H1 (cell line): ENCODE results near the gene ABI2. TPM values are rescaled to one million over a fixed set of nuclear protein-coding genes. Genes with fewer than 3 reads are reported as not detected.

Experiments used
- CTCF ChIA-PET: fragments of 300-600 bp; sonication (Branson Sonifier 250); formaldehyde crosslinking; loops from one replicate; lab custom pipeline; 2021; ENCODE audit not compliant: partially characterized antibody; lab: Charles Lee
- POLR2A ChIA-PET: fragments of 300-600 bp; sonication (Branson Sonifier 250); formaldehyde crosslinking; loops from one replicate; lab custom pipeline; 2021; ENCODE audit warnings: inconsistent platforms; ENCODE audit not compliant: partially characterized antibody; lab: Charles Lee
- DNase-seq, 2 experiments: peaks; one replicate each; pipeline versions ENCODE4 v3.0.0 to v3.0.0-alpha.2; 2010 to 2022; ENCODE audit warnings: low spot score in 2 of 2, low read depth in 1 of 2, mixed read lengths in 1 of 2
- FAIRE-seq: peaks from 2 replicates; lab custom pipeline; 2011; peaks lifted over from hg19 to GRCh38; lab: Jason Lieb, UNC
- H2AFZ ChIP-seq: 2 replicates; pipeline ENCODE4 v1.8.1; 2012; ENCODE audit warnings: low read length, inconsistent platforms
- H2AK5ac ChIP-seq: 2 replicates; pipeline ENCODE4 v1.6.1; 2013; ENCODE audit warnings: low read depth, low read length
- H2BK120ac ChIP-seq: replicated peaks from 2 replicates; pipeline ENCODE3; 2013; ENCODE audit warnings: low read depth, low read length, inconsistent platforms
- H2BK12ac ChIP-seq: 2 replicates; pipeline ENCODE4 v1.6.1; 2013; ENCODE audit warnings: low read depth, low read length
- H2BK15ac ChIP-seq: 2 replicates; pipeline ENCODE4 v1.6.1; 2013; ENCODE audit warnings: low read length
- H2BK20ac ChIP-seq: 2 replicates; pipeline ENCODE4 v1.6.1; 2013; ENCODE audit warnings: low read length
- H2BK5ac ChIP-seq: 2 replicates; pipeline ENCODE4 v1.6.1; 2013; ENCODE audit warnings: low read depth, low read length
- H3K14ac ChIP-seq: 2 replicates; pipeline ENCODE4 v1.6.1; 2013; ENCODE audit warnings: inconsistent platforms; ENCODE audit not compliant: insufficient read length
- H3K18ac ChIP-seq: 2 replicates; pipeline ENCODE4 v1.6.1; 2013; ENCODE audit warnings: low read length; ENCODE audit errors: extremely low read depth
- H3K23ac ChIP-seq: 2 replicates; pipeline ENCODE4 v1.6.1; 2013; ENCODE audit warnings: inconsistent platforms; ENCODE audit not compliant: insufficient read length
- H3K23me2 ChIP-seq: 2 replicates; pipeline ENCODE4 v1.6.1; 2013; ENCODE audit warnings: low read depth, low read length
- H3K27ac ChIP-seq: 2 replicates; pipeline ENCODE4 v1.6.1; 2011; ENCODE audit warnings: low read depth, low read length, inconsistent platforms
- H3K27me3 ChIP-seq, 4 experiments: replicated peaks in 1 of 4; 1 replicate in 1 of 4; 2 replicates in 3 of 4; pipeline versions ENCODE4 v1.6.1 to v1.8.1; 2011 to 2013; ENCODE audit warnings: low read length in 3 of 4, mild to moderate bottlenecking in 3 of 4, inconsistent platforms in 2 of 4, mixed read lengths in 2 of 4, moderate library complexity in 1 of 4; ENCODE audit not compliant: control insufficient read depth in 3 of 4, insufficient read depth in 3 of 4; ENCODE audit errors: extremely low read depth in 1 of 4
- H3K36me3 ChIP-seq, 4 experiments: 2 replicates each; pipeline versions ENCODE4 v1.6.1 to v1.8.1; 2011 to 2013; ENCODE audit warnings: mild to moderate bottlenecking in 4 of 4, low read length in 3 of 4, moderate library complexity in 2 of 4, control low read depth in 1 of 4, inconsistent platforms in 1 of 4; ENCODE audit not compliant: insufficient read depth in 4 of 4, control insufficient read depth in 2 of 4
- H3K4ac ChIP-seq: replicated peaks from 2 replicates; pipeline ENCODE3; 2013; ENCODE audit warnings: low read length, low read depth, mixed read lengths, inconsistent platforms; ENCODE audit not compliant: insufficient read length
- H3K4me1 ChIP-seq, 4 experiments: replicated peaks in 1 of 4; 1 replicate in 1 of 4; 2 replicates in 3 of 4; pipeline versions ENCODE4 v1.6.1 to v1.8.1; 2011 to 2013; ENCODE audit warnings: low read length in 3 of 4, inconsistent platforms in 2 of 4, mixed read lengths in 1 of 4; ENCODE audit not compliant: insufficient read depth in 4 of 4, control insufficient read depth in 3 of 4
- H3K4me2 ChIP-seq, 2 experiments: 2 replicates each; pipeline versions ENCODE4 v1.6.1 to v1.8.1; 2011 to 2013; ENCODE audit warnings: low read depth in 2 of 2, low read length in 2 of 2, control low read depth in 1 of 2, inconsistent platforms in 1 of 2, mild to moderate bottlenecking in 1 of 2; ENCODE audit not compliant: insufficient read depth in 1 of 2
- H3K4me3 ChIP-seq, 4 experiments: fragments of 200-600, 300-600 bp in 1 of 4; sonication (generic), shearing (Covaris generic), sonication (Bioruptor Twin) in 1 of 4; 2 replicates each; pipeline versions ENCODE4 v1.5.1 to v1.8.1; 2011 to 2016; ENCODE audit warnings: low read length in 4 of 4, low read depth in 3 of 4, control low read depth in 2 of 4, inconsistent platforms in 2 of 4, mild to moderate bottlenecking in 2 of 4, mixed read lengths in 1 of 4, moderate library complexity in 1 of 4; ENCODE audit not compliant: insufficient read depth in 2 of 4; ENCODE audit errors: extremely low read depth in 1 of 4
- H3K56ac ChIP-seq: replicated peaks from 2 replicates; pipeline ENCODE3; 2013; ENCODE audit warnings: low read depth, mild to moderate bottlenecking, mixed read lengths, low read length, inconsistent platforms; ENCODE audit not compliant: insufficient read length
- H3K79me1 ChIP-seq: 2 replicates; pipeline ENCODE4 v1.6.1; 2013; ENCODE audit warnings: low read depth, low read length, control low read depth
- H3K79me2 ChIP-seq, 2 experiments: 2 replicates each; pipeline versions ENCODE4 v1.6.1 to v1.8.1; 2012 to 2013; ENCODE audit warnings: low read length in 2 of 2, mild to moderate bottlenecking in 2 of 2, inconsistent platforms in 1 of 2; ENCODE audit not compliant: insufficient read depth in 2 of 2, control insufficient read depth in 1 of 2
- H3K9ac ChIP-seq, 4 experiments: replicated peaks in 1 of 4; 1 replicate in 1 of 4; 2 replicates in 3 of 4; pipeline versions ENCODE4 v1.6.1 to v1.8.1; 2011 to 2013; ENCODE audit warnings: low read depth in 3 of 4, low read length in 3 of 4, control low read depth in 2 of 4, mild to moderate bottlenecking in 2 of 4, moderate library complexity in 2 of 4, inconsistent platforms in 1 of 4; ENCODE audit errors: extremely low read depth in 1 of 4
- H3K9me3 ChIP-seq, 2 experiments: 2 replicates each; pipeline versions ENCODE4 v1.6.1 to v1.8.1; 2012 to 2013; ENCODE audit warnings: mild to moderate bottlenecking in 2 of 2, moderate library complexity in 2 of 2, control low read depth in 1 of 2, inconsistent platforms in 1 of 2, low read depth in 1 of 2, low read length in 1 of 2, mixed read lengths in 1 of 2; ENCODE audit not compliant: insufficient read depth in 2 of 2
- H4K20me1 ChIP-seq, 2 experiments: replicated peaks in 1 of 2; 2 replicates each; pipeline versions ENCODE3 to v1.8.1; 2011 to 2013; ENCODE audit warnings: inconsistent platforms in 2 of 2, low read length in 2 of 2, mild to moderate bottlenecking in 1 of 2; ENCODE audit not compliant: insufficient read depth in 2 of 2, control insufficient read depth in 1 of 2
- H4K5ac ChIP-seq: 2 replicates; pipeline ENCODE4 v1.6.1; 2013; ENCODE audit warnings: low read length, low read depth, mixed read lengths, inconsistent platforms; ENCODE audit not compliant: insufficient read length
- H4K8ac ChIP-seq: 2 replicates; pipeline ENCODE4 v1.8.0; 2013; ENCODE audit warnings: mild to moderate bottlenecking, moderate library complexity, low read length, inconsistent platforms; ENCODE audit not compliant: insufficient read depth; ENCODE audit errors: extremely low read depth
- H4K91ac ChIP-seq: replicated peaks from 2 replicates; pipeline ENCODE3; 2013; ENCODE audit warnings: low read length, mixed read lengths, inconsistent platforms; ENCODE audit not compliant: insufficient read length
- KDM5A ChIP-seq: fragments of 200-600 bp; IDR thresholded peaks from 2 replicates; pipeline ENCODE4 v1.7.1; 2012; ENCODE audit warnings: mild to moderate bottlenecking, low read length, inconsistent platforms, mixed read lengths
- RXRA ChIP-seq: IDR thresholded peaks from 2 replicates; pipeline ENCODE4 v1.6.1; 2011; ENCODE audit warnings: low read depth, mild to moderate bottlenecking, low read length, moderate library complexity; ENCODE audit not compliant: insufficient read depth
- WGBS, 2 experiments: shearing (Covaris generic) in 1 of 2; methylation state at CpG; one replicate each; pipeline versions ENCODE4 v1.1.6 to v1.1.7; 2013 to 2015; ENCODE audit warnings: low lambda C conversion rate in 2 of 2, mixed read lengths in 2 of 2, inconsistent platforms in 1 of 2, low coverage in 1 of 2, missing lambda C conversion rate in 1 of 2; ENCODE audit not compliant: insufficient replicate concordance in 2 of 2, insufficient coverage in 1 of 2, insufficient read length in 1 of 2; ENCODE audit errors: extremely low coverage in 1 of 2, missing lambda C conversion rate in 1 of 2; 5-methylcytosine and 5-hydroxymethylcytosine counted together
- polyA plus RNA-seq, 7 experiments: library from polyadenylated mRNA; depleted of rRNA in 3 of 7; stranded (reverse) in 5 of 7; unstranded in 2 of 7; fragments of >200 nt in 5 of 7; fragments of 200-250 nt in 2 of 7; gene quantifications; 1 replicate in 5 of 7; 2 replicates in 1 of 7; 4 replicates in 1 of 7; pipeline versions ENCODE4 v1.2.1 to v1.2.3, GENCODE V29; 2011 to 2013; ENCODE audit warnings: missing spikeins in 2 of 7, mixed read lengths in 2 of 7
- total RNA-seq: library from RNA; stranded (reverse); fragmentation: NEBNext Ultra II Directional; extraction: Animal tissue kit (Norgen Biotek cat#: 25700); gene quantifications from 2 replicates; pipeline ENCODE4 v1.2.1, GENCODE V29; 2021
- TF ChIP-seq, protein P1 (sequence below): IDR thresholded peaks from 2 replicates; pipeline ENCODE4 v1.6.1; 2012; ENCODE audit warnings: inconsistent platforms

Gene ABI2
- total and polyA plus RNA-seq, 2 of the 8 experiments (the other 6 are each of a cell fraction or from before 2014, with no cell fraction given) = 62.3 to 118 TPM

DNA sequence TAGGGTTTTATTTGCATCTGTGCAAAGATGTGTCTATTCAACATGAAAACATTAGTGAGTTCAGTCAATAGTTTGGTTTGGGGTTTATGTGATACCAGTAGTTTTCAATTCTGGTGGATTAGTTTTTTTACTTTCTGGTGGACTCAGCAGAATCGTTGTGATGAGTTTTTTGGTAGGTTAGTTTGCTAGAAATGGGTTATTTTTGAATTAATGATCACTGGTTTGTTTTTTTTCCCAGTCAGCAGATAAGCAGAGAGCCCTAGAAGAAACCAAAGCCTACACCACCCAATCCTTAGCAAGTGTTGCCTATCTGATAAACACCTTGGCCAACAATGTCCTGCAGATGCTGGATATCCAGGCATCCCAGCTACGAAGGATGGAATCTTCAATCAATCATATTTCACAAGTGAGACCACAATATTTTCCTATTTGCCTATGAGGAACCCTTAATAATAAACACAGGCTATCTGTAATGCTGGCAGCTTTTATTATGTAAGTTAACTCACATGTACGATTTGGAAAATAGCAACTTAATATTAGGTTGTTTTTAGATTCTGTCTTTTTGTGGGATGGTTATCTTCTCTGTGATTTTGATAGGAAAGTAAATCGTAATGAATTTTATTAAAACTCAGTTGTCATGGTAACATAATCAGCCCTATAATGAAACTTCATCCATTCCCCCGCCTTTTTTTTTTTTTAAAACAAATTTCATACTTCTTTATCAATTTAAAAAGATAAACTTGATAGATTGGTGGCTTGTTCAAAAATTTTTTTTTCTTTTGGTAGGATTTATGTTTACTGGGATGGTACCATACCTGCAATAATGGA is 38.7 kb downstream of the ABI2 start:
- 95% methylated on average over 5 of the region's 5 CpGs; no CpG with 5 or more reads in 1 of the 2 experiments for WGBS, 2 experiments
- FAIRE-seq = no peak
- POLR2A ChIA-PET = no interaction called here
- Histone ChIP-seq H3K79me2 (peaks cover 0 to 54% of the 10 kb centered on the region in 2 experiments; a peak in 2 of 4 replicates), H4K8ac (no peak overlapping the region), H3K4me1 (no peaks in the 10 kb centered on the region), H3K79me1 (0 out of 2 replicates have a peak, but pooled peaks cover 2% of the 10 kb centered on the region), H2AFZ (no peak overlapping the region), H3K9me3 (no peaks in the 10 kb centered on the region), H3K27ac (no peak overlapping the region), H2AK5ac (no peak overlapping the region), H3K9ac (no peak overlapping the region; a peak in 1 of 7 replicates), H3K14ac (no peak overlapping the region), H2BK12ac (no peak overlapping the region), H2BK5ac (no peak overlapping the region), H3K27me3 (no peaks in the 10 kb centered on the region), H3K23ac (no peak overlapping the region), H3K36me3 (peaks cover 0 to 29% (median 4%) of the 10 kb centered on the region in 4 experiments; a peak in 3 of 8 replicates), H3K56ac (no peak overlapping the region), H2BK15ac (no peak overlapping the region), H3K4ac (no peak overlapping the region), H3K23me2 (no peaks in the 10 kb centered on the region), H4K5ac (no peak overlapping the region), H4K20me1 (peaks cover under 1 to 3% of the 10 kb centered on the region in 2 experiments), H2BK120ac (no peak overlapping the region), H4K91ac (no peak overlapping the region), H3K4me3 (no peak overlapping the region), H3K18ac (no peak overlapping the region), H2BK20ac (no peak overlapping the region), H3K4me2 (no peak overlapping the region)
- TF ChIP-seq KDM5A (no peak), RXRA (no peak)
- TF ChIP-seq, protein P1, sequence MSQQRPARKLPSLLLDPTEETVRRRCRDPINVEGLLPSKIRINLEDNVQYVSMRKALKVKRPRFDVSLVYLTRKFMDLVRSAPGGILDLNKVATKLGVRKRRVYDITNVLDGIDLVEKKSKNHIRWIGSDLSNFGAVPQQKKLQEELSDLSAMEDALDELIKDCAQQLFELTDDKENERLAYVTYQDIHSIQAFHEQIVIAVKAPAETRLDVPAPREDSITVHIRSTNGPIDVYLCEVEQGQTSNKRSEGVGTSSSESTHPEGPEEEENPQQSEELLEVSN = no peak
- DNase-seq = no peak
- CTCF ChIA-PET = no interaction called here
